HG02678 (cell line): ENCODE data around the gene TRAPPC2.
"Not testable (repeated sequence)": the region's sequence is repeated elsewhere in the genome, so short reads cannot be mapped to it uniquely, and the experiment has no call there.

Experiments
- ATAC-seq: cut with Tn5 transposase; IDR thresholded peaks from one replicate; pipeline ENCODE4 v1.9.1; 2021; ENCODE audit warnings: mild to moderate bottlenecking, moderate library complexity; ENCODE audit not compliant: unreplicated experiment

Gene TRAPPC2

DNA sequence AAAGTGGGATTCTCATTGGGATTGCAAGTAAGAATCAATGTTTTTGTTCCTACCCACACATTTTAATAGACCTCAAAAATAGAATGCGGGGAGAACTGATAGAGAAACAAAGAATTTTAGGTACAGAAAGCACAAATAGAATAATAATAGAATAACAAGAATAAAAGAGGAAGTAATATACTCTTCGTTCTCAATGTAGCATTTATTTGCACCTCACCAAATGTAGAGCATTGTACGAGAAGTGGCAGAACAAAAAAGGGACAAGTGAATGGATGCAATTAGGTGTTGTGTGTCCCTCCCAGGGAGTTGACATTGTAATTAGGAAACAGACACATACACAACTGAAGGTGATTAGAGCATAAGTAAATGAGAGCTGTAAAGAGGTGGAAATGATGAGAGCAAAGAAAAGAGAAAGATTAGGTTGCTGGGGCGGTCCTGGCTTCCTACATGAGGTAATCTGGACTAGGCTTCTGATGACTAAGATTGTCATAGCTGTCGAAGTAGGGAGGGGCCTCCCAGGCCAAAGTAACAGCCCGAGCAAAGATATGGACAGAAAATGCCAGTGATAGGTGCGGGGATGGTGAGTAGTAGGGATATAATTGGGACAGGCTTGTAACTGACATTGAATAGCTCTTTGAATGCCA, 35.1 kb downstream of the TRAPPC2 start:
- ATAC-seq: no peak

DNA sequence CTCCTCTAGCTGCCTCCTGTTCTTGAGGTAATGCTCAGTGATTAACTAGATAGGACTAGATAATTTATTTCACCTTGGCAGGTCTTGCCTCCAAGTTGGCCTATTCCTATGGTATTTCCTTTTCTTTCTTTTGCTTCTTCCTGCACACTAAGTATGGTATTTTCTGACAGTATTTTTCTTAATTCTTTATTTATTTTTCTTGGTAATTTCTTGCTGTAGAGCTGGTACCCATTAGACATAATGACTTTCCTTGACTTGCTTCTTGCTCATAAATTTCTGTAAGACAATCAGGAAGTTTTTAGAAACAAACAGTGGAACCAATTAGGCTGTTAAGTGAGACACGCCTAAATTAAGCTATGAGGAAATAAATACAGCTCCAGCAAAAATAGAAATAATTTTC, 36.0 kb downstream of the TRAPPC2 start:
- no peak for ATAC-seq

DNA sequence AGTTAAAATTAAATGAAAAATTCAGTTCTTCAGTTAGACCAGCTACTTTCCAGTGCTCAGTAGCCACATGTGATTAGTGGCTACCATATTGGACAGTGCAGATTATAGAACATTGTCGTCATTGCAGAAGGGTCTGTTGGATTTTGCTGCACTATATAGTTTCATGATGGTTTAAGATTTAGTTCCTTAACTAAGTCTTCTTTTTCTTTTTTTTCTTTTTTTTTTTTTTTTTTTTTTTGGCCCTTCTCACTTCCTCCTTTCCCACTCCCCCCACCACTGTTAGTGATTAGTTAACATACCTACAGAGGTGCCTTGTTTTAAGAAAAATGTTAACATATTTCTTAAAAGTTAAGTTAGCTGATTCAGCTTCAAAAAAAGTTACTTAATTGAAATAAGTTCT, 36.4 kb downstream of the TRAPPC2 start:
- ATAC-seq: no peak

DNA sequence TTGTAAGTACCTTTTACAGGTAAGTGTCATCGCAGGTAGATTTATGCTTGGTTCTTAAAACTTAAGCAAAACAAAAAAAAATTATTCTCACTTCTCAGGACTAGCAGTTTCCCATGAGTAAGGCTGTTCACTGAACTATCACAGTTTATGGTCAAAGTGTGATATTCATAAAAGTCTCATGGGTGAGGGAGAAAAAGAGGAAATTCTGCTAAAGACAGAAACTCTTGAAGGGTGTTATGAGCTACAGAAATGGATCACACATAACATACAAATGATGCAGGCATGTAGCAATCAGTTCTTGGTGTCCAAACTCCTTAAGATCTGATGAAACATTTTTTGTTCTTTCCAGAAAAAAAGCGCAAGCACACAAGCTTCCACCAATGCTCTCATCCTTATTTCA, 37.0 kb downstream of the TRAPPC2 start:
- peak; percentile 52 for ATAC-seq

DNA sequence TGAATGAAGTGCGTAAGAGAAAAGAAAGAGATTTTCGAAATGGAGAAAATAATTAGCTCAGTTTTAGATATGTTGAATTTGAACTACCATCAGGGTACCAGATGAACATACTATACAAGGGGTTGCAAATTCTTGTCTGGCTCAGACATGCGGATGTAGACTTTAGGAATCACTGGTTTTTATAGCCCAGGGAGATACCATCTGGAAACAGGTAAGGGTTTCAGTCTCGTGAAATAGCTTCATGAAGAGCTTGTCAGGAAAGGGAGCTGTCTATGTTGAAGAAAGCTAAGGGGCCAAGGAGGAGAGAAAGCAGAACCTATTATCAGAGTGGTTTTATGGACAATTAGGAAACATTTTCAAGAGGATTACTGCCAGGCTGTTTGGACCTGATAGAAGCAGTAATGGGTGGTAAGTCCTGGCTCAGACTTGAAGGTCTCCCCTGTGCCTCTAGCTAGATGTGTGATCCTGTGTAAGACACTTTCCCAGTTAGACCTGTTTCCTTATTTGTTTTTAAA, 38.8 kb downstream of the TRAPPC2 start:
- ATAC-seq: no peak

GRCh38 chrX:13694983-13695382, 39.4 kb downstream of the TRAPPC2 start:
- ATAC-seq: no peak

DNA sequence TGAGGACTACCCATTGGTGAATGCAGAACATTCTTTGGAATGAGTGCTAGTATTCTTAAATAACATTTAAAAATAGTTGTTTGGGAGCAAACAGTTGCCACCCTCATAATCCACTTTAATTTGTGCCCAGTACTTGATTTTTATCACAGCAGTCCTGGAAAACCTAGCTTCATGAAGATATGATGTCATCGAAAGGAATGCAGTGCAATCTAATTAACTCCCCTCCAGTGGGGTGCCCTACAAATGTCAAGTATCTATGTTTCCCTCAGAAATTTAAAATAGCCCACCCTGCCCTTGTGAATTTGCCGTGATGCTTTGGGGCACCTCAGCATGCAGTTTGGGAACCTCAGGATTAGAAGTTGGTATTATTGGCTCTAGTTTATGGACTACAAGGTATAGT, 40.1 kb downstream of the TRAPPC2 start:
- ATAC-seq: no peak

- ATAC-seq: no peak
Measured at GRCh38 chrX:13693341-13693961, 41.0 kb downstream of the TRAPPC2 start.

DNA sequence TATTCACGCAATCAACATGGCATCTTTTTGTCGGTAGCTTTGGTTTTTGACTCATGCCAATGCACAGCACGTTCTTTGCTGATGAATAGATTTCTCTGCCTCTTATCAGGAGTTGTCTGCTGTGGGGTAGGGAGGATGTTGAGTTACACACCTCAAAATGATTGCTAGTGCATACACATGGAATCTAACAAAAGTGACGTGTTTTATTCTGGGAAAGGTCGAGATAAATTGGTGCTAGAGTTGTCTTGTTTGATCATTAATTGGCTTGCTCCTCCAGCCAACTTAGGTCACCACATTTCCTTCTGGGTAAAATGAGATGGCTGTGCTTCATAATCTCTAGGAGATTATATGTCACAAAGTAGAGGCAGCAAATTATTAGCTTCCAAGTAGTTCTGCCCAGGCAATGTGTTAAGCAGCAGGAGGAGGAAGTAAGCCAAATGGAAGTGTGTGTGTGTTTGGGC, 41.6 kb downstream of the TRAPPC2 start:
- no peak for ATAC-seq

DNA sequence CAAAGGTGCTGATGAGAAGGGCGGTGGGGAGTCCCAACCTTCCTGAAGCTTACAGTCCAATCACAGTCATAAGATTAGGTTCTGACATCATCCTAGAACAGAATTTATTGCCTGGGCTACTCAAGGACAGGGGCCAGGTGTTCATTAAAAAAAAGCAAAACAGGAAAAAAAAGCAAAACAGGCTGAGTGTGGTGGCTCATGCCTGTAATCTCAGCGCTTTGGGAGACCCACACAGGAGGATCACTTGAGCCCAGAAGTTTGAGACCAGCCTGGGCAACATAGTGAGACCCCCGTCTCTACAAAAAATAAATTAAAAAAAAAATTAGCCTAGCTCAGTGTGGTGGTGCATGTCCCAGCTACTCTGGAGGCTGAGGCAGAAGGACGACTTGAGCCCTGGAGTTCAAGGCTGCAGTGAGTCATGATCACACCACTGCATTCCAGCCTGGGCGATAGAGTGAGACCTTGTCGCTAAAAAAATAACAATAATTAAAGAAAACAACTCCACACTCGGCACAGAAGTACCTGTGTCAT, 42.5 kb downstream of the TRAPPC2 start:
- no peak for ATAC-seq

DNA sequence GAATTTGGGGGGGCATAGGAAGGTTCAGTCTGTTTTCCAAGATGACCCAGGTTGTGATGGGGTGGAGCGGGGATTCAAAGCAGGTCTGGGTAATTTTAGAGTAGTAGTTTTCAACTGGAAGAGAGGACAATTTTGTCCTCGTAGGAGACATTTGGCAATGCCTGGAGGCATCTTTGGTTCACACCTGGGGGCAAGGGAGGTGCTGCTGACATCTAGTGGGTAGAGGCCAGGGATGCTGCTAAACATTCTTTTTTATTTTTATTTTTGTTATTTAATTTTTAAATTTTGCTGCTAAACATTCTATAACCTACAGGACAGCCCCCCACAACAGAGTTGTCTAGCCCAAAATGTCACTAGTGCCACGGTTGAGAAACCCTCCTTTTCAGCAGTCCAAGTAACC, 43.6 kb downstream of the TRAPPC2 start:
- no peak for ATAC-seq

DNA sequence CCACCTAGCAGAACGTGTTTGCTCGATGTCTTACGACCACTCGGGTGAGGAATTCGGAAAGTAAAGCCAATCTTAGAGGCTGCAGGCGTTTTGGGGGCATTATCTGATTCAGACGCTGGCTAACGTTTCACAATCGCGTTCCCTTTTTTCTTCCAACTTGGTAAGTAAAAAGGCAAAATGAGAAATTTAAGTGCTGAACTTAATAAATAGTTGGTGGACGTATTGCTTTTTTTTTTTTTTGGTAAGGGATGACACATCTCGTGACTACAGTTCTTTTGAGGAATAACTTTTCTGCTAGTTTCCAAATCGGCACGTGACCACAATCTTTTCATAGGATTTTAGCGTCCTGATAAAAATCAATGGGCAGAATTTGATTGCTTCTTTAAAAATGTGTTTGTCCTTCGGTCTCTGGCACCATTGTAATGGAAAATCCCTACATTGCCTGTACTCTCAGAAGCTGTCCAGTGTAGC, 44.6 kb downstream of the TRAPPC2 start:
- ATAC-seq: no peak

DNA sequence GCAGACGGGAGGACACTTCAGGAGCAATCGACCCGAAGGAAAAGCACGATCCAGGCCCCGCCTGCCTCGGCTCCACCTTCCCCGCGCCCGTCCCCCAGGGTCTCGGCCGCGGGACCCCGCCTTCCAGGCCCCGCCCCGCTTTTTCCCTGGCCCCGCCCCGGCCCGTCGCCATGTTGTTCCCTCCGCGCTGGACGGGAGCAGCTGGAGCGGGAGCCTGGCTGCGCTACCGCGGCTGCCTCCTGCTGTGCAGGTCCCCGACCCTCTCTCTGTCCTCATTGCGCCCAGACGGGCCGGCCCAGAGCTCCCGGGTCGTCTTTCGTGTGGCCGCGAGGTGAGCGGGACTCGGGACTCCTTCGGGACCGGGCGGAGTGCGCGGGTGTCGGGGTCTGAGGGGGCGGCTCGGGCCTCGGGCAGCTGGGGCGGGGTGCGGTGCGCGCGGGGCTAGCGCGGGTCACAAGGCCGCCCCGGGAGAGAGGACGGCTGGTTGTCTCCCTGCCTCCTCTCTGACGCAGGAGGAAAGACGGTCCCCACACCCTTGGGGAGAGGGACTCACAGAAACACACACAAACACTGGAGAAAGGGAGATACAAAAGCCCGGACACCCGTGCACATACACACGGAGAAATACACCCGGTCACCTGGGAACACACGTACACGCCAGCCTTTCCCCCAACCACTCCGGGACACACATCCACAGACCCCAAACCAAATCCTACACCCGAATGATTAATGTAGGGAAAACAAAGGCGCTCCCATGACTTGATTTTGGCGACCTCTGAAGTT, 45.3 kb downstream of the TRAPPC2 start, which contains the start of gene RAB9A:
RAB9A (plus strand) TSS at position 171 of the 783 bp plus-strand sequence. CDS start 19,619 bp downstream, outside the sequence.
- ATAC-seq: peak; percentile 73

DNA sequence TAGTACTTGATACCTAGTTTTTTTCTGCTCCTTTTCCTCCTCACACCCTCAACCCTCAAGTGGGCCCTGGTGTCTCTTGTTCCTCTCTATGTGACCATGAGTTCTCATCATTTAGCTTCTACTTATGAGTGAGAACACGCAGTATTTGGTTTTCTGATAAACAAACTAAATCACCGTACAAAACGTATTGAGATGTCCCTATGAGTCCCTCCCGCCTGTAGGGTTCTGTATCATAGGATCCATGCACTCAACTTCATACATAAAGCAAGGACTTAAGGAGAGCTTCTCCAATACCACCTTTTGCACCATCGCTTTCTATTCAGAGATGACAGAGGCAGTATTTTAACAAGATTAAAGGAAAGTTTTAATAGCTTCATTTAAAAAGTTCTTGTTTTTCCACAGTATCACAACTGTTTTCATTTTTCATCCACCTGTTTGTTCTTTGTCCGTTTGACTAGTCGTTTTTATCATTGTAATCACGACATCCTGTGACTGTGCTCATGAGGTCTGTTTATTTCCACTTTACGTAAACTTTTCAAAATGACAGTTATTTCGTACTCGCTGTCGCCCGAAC, 45.9 kb downstream of the TRAPPC2 start:
- no peak for ATAC-seq

DNA sequence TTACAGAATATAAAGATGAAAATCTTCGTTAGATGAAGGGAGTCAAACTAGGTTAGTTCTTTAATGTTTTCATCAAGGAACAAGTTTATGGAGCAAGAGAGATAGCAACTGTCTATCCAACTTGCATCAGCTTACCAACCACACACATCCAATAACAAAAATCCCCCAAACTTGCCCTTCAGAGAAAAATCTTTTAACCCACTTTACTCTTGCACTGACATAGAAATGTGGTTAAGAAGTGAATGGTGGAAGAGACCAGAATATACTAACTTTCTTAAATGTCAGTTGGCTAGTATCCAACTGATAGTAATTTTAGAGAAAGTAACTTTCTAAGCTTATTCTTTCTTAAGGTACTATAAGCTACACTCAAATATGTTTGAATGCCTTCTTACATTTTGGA, 47.2 kb downstream of the TRAPPC2 start:
- no peak for ATAC-seq

DNA sequence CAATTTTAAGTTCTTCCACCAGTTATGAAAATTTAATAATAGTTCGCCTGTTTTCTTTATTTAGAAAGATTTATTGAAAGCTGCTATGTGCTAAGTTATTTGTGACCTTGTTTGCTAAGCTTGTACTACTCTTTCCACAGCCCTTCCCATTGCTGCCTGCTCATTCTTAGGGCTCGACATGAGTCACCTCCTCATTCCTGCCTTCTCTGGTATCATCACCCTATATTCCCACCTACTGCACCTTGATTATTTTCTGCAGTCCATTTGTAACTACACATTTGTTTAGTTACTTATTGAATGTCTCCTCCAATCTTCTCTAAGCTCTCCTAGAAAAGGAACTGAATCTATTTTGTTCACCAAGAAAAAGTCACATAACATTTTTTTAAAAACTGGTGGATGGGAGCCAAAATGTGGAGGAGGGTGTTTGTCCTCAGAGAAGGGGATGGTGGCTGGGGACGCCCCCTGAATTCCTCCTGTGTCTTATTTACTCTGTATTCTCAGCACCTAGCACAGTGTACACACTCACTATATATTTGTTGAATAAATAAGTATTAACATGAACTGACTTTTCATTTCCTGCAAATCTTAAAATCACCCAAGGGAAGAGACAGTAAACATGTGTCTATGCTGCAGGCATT, 49.2 kb downstream of the TRAPPC2 start:
- no peak for ATAC-seq

- ATAC-seq: no peak
Measured at GRCh38 chrX:13684361-13684760, 50.1 kb downstream of the TRAPPC2 start.

DNA sequence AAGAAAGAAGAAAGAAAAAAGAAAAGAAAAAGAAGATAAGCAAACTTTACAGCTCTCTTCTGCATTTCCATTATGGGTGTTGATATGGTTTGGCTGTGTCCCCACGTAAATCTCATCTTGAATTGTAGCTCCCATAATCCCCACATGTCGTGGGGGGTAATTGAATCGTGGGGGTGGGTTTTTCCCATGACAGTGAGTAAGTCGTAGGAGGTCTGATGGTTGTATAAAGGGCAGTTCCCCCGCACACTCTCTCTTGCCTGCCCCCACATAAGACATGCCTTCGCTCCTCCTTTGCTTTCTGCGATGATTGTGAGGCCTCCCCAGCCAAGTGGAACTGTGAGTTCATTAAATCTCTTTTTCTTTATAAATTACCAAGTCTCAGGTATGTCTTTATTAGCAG, 52.8 kb downstream of the TRAPPC2 start:
- no peak for ATAC-seq

DNA sequence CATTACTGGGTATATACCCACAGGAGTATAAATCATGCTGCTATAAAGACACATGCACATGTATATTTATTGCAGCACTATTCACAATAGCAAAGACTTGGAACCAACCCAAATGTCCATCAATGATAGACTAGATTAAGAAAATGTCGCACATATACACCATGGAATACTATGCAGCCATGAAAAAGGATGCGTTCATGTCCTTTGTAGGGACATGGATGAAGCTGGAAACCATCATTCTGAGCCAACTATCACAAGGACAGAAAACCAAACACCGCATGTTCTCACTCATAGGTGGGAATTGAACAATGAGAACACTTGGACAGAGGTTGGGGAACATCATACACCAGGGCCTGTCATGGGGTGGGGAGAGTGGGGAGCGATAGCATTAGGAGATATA, 54.7 kb downstream of the TRAPPC2 start:
- not testable (repeated sequence) for ATAC-seq

DNA sequence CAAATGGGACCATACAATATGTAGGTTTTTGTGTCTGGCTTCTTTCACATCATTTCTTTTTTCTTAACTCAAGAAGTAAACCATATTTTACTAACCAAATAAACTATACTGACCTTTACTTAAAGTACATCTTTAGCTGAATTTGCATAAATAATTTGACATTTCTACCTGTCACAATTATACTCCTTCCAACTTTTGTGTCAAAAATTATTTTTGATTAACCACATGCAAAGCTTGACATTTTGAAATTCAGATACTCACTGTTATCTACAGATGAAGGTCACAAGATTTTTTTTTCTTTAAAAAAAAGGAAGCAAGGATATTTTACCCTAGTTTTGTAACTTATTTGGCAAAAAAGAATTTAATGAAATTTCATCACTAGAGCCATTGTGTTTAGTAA, 57.5 kb downstream of the TRAPPC2 start:
- no peak for ATAC-seq
